AG04449 (cell line): ENCODE measurements around the gene PGP.

Experiments used
- CTCF ChIA-PET: fragments of 350-600 bp; formaldehyde crosslinking; extraction: SDS; loops from one replicate; lab custom pipeline; 2021; ENCODE audit warnings: antibody characterized with exemption; lab: Yijun Ruan, JAX
- POLR2A ChIA-PET: fragments of 400-600, 350-600 bp; formaldehyde crosslinking; extraction: SDS; loops from one replicate; lab custom pipeline; 2020; ENCODE audit warnings: antibody characterized with exemption, inconsistent platforms; lab: Yijun Ruan, JAX
- DNase-seq: peaks from one replicate; pipeline ENCODE4 v3.0.0-alpha.2; 2010; ENCODE audit warnings: low read depth, low spot score
- H3K4me3 ChIP-seq: 2 replicates; pipeline ENCODE4 v1.5.1; 2011; ENCODE audit warnings: low read depth, mild to moderate bottlenecking, control low read depth, low read length
- TF ChIP-seq, protein P1 (sequence below): IDR thresholded peaks from one replicate; pipeline ENCODE4 v1.5.1; 2011; ENCODE audit warnings: mild to moderate bottlenecking, moderate library complexity, low read length, control low read depth, inconsistent platforms; ENCODE audit not compliant: insufficient read depth; ENCODE audit errors: missing control alignments

Gene PGP

DNA sequence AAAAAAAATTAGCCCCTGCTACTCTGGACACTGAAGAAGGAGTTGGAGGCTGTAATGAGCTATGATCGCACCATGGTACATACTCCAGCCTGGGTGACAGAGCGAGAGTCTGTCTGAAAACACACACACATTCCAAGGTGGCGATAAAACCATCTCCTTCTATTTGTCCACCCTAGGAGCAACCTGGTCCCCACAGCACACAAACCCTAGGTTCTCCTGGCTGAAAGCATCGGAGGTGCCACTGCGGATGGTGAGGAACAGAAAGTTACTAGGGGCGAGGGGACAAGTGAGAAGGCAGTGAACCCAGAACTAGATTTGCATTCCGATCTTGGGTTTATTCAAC lies 38.1 kb upstream of the PGP start:
- ChIA-PET CTCF (interaction anchor here (0.6 to 6.1 kb wide), 2 partner anchors 11 to 131 kb away, joined by 4 to 44 read pairs; no protein-coding TSS in a partner anchor), POLR2A (interaction anchor here (0.7 kb wide), 1 partner anchor 47 kb away, joined by 3 read pairs; the partner anchor contains the start of gene MLST8)
- TF ChIP-seq, protein P1, sequence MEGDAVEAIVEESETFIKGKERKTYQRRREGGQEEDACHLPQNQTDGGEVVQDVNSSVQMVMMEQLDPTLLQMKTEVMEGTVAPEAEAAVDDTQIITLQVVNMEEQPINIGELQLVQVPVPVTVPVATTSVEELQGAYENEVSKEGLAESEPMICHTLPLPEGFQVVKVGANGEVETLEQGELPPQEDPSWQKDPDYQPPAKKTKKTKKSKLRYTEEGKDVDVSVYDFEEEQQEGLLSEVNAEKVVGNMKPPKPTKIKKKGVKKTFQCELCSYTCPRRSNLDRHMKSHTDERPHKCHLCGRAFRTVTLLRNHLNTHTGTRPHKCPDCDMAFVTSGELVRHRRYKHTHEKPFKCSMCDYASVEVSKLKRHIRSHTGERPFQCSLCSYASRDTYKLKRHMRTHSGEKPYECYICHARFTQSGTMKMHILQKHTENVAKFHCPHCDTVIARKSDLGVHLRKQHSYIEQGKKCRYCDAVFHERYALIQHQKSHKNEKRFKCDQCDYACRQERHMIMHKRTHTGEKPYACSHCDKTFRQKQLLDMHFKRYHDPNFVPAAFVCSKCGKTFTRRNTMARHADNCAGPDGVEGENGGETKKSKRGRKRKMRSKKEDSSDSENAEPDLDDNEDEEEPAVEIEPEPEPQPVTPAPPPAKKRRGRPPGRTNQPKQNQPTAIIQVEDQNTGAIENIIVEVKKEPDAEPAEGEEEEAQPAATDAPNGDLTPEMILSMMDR, result no peak
- H3K4me3 ChIP-seq, result no peak overlapping the region
- DNase-seq, result no peak

DNA sequence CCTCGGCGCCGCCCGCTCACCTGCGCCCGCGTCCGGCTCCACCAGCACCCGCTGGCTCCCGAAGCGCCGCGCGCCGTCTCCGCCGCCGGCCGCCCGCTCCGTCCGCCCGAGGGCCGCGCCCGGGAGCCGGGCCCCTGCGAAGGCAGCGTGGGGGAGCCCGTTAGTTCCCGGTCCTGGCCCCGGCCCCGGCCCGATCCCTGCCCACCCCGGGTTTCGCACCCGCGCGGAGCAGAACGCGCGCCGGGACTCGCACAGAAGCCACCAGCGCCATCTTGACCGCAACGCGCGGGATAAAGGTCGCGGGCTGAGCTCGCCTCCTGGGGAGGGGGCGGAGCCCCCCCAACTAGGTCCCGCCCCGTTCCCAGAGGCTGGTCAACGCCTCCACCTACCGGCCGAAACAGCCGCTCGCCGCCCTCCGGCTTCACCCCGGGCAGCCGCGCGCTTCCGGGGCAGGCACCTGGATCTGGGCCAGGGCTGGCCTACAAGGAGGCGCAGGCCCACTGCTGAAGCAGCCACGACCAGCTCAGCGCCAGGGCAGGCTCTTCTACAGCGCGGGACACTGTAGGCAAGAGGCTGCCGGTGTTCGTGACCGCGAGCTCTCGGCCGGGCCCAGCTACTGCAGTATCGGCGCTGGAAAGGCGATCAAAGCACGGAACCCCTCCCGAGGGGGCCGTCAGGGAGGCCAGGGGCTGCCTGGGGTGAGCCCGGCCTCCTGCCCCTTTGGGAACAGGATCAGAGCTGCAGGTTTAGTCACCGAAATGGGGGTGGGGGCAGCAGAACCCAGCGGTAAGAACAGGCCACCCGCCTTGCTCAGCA lies 36.9 kb upstream of the PGP start, which contains the start of gene ECI1:
TSS of gene ECI1 (minus strand) at position 292 of the 816 bp plus-strand sequence. CDS start at position 271, 21 bp downstream.
- ChIA-PET POLR2A (interaction anchor here (0.9 to 1.7 kb wide), 8 partner anchors 8 to 269 kb away, joined by 3 to 7 read pairs (median 6); partner anchors contain the start of genes AMDHD2, DNASE1L2 and PGP), CTCF (interaction anchor here (1.0 to 6.1 kb wide), 15 partner anchors 9 to 263 kb away, joined by 3 to 44 read pairs (median 4); partner anchors contain the start of gene ATP6V0C)
- H3K4me3 ChIP-seq, result peak within 1 kb of the TSS; percentile 70
- TF ChIP-seq, protein P1, result peak; percentile 79
- DNase-seq, result peak; percentile 54

DNA sequence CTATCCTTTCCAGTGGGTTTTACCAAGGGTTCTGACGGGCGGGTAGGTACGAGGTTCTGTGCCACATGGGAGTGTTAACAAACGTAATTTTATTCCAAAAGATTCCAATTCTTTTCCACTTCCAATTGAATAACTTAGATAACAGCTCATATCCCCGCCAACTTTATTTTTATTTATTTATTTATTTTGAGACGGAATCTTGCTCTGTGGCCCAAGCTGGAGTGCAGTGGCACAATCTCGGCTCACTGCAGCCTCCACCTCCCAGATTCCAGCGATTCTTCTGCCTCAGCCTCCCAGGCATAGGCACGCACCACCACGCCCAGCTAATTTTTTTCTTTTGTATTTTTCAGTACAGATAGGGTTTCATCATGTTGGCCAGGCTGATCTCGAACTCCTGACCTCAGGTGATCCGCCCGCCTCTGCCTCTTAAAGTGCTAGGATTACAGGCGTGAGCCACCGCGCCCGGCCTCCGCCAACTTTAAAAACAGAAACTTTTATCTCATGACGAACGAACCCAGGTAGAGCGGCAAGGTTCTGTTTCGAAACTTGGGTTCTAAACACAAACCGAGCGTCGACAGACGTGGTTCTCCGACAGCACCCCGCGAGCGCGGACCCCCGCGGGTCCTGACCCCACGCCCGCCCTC lies 36.1 kb upstream of the PGP start:
- TF ChIP-seq, protein P1, result no peak
- POLR2A ChIA-PET, result interaction anchor here (1.0 to 1.7 kb wide), 6 partner anchors 9 to 36 kb away, joined by 4 to 7 read pairs (median 6); partner anchors contain the start of genes DNASE1L2 and PGP
- peak overlapping the region; percentile 70 for H3K4me3 ChIP-seq
- CTCF ChIA-PET, result interaction anchor here (1.0 to 6.1 kb wide), 13 partner anchors 9 to 263 kb away, joined by 3 to 44 read pairs (median 4); partner anchors contain the start of gene ATP6V0C
- no peak for DNase-seq

DNA sequence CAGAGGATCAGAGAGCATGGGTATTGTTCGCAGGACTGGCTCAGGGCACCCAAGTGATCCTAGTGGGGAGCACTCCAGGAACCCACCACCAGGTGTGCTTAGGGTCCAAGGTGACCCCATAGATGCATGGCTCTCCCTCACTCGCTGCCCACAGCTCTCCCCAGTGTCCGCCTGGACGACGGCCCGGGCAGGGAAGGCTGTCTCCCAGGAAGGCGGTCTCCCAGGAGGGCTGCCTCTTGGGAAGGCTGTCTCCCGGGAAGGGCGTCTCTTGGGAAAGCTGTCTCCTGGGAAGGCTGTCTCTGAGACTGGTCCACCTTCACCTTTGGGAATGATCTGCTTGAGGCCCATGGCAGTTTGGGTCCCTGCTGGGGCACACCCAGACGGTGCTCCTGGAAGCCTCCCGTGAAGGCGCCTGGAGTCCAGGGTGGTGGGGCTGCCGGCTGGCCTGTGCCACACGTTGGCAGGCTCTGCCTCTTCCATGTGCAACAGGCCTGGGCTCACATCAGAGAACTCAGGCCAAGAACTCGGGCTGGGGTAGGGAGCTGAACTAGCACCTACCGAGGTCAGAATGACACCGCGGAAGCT lies 31.8 kb upstream of the PGP start:
- no peak overlapping the region for H3K4me3 ChIP-seq
- ChIA-PET POLR2A (no interaction called here), CTCF (no interaction called here)
- TF ChIP-seq, protein P1, result no peak
- DNase-seq, result no peak

DNA sequence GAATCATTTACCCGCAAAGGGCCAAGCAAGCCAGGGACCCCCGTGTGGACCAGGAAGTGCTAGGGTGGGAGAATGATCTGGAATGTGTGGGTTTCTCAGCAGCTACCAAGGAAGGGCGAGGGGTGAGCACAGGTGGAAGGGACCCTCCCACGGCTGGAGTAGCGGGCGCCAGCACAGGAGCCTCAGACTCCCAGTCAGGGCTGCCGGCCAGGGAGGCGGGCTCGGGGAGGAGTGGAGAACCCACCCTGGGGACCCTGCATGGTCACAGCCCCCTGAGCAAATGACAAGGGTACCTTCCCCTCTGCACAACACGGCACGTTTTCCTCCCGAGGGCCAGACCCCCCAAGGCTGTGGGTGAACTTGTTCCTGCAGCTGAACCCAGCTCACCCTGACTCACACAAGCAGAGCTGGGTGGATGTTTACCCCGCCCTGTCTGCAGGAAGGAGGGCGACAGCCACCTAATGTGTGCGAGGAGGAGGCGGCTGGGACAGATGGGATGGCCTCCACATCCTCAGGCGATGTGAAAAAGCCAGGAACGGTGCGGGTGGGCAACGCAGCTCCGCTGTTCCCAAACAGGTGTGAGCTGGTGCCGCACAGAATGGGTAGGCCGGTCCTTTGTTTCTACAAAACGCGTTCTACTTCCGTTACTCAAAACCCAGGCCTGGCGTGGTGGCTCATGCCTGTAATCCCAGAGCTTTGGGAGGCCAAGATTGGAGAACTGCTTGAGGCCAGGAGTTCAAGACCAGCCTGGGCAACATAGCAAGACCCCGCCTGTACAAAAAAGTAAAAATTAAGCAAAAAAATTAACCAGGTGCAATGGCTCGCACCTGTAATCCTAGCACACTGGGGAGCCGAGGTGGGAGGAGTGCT lies 30.5 kb upstream of the PGP start:
- POLR2A ChIA-PET, result no interaction called here
- no peak for DNase-seq
- H3K4me3 ChIP-seq, result no peak overlapping the region
- TF ChIP-seq, protein P1, result no peak
- CTCF ChIA-PET, result no interaction called here
